ENCODE measurements around the gene TENM4.
A peak's percentile ranks its signal among the peaks of the same experiment; 100 is the strongest.

Gene TENM4

DNA sequence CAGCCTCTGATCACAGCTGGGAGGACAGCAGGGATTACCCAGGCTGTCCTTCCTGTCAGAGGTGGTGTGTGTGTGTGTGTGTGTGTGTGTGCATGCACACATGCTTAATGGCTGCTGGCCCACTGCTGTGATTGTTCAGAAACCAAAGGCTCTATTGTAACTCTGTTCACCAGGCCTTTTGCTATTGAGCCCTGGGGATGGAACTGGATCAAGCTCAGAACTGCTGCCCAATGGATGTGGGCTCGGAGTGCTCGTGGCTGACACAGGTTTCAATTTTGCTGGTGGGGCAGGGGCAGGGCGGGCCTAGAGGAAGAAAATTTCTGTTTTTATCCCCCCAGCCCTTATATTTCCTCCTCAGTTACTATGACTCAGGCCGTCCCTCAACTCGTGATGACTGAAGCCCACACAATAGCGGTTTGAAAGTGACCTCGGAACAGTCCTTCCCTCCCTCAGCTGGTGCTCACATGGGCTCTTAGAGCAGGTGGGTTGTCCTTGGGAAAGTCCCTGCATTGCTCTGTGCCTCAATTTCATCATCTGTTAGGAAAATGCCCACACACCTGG is 359.3 kb downstream of the TENM4 start:
- DNase-seq: peak in 11 of 14 donors; percentile 37 to 80 (median 56)

DNA sequence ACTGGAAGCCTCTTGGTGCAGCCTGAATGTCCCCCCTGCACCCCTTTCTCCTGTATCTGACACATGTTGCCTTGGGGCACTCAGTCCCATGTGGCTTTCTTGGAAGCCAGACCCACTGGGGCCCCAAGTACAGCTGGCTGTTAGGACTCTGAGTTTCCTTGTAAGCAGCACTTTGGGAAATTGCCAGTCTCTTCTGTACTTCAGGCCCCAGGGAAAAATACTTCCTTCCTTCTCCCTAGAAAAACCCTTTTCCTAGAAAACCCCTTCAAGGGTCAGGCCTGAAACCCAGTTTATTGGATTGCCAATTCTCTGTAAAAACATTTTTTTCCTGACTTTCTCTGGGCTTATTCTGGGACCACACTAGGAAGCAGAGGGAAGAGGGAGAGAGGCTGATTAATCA is 360.3 kb downstream of the TENM4 start:
- DNase-seq: no peak

DNA sequence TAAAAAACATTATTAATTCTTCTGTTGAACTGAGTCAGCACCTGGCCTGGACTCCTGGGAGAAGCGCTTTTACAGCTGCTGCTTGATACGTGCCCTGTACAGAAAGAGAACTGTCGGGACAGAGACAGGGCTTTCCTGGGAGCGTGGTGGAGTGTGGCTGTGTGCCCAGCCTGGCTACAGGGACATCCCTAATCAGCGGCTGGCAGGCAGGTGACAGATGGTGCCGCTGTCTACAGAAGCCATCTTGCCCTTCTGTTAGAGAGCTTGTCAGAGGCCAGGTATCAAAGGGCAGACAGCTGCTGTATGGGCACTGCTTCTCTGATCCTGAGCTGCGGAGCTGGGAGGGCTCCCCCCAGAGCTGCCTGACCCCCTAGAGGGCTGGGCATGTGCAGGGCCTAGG is 361.8 kb downstream of the TENM4 start:
- peak in 1 of 14 donors; percentile 61 for DNase-seq

DNA sequence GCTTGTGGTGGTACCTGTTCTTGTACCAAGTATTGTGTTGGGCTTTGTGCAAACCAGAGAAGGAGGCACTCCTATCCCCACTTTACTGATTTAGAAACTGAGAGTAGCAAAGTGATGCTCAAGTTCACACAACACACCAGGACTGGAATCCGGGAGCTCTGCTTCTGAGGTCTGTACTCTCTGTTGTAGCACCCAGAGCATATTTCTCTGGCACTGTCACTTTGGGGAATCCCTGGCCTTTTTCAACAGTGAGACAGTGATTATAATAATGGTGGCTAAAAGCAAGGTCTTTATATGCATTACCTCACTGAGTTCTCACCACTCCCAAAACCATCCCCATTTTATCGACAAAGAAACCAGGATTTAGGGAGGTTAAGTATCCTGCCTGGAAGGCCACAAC is 362.4 kb downstream of the TENM4 start:
- DNase-seq: no peak

DNA sequence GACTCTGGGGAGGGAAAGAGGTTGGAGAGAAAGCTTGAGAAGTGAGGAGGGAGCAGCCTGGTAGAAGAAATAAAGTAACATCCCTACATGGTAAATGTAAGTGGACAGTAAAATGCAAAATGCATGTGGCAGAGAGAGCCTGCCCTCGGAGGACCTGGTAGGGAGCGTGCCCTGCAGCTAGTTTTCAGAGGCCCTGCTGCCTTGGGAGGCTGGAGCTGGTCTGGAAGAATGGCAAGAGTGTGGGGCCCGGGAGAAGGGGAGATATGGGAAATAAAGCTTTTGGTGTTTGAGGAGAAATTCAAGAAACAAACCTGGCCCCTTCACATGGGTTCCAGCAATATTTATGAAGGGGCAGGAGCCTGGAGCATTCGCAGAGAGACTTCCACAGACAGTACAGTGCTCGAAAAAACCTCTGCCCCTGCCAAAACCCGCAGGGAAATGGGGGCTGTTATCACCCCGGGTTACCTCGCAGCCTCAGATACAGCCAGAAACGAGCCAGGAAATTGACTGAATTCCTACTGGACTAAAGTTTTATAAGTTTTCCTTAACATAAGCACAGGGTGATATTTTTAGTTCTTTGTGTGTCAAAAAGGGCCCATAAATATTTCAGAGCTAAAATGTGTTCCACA is 363.0 kb downstream of the TENM4 start:
- no peak for DNase-seq

DNA sequence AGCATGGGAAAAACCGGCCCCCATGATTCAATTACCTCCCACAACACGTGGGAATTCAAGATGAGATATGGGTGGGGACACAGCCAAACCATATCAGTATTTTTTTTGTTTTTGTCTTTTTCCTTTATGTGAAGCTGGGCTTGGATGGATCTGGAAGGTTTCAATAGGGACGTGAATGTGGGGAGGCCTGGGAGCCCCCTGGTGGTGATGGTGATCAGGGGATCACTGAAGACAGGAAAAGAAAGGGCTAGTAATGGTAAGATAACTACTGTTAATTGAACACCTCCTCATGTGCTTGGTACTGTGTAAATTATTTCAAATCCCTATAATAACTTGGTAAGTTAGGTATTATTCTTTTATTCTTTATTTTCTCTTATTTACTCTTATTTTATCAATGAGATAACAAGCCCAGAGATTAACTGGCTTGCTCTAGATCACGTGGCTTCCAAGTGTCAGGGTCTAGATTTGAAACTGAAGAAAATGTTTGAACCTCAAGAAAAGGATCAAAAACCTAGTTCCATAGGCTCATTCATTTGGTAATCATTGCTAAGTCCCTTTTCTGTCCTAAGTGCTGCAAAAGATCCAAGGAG is 364.2 kb downstream of the TENM4 start:
- DNase-seq: no peak

DNA sequence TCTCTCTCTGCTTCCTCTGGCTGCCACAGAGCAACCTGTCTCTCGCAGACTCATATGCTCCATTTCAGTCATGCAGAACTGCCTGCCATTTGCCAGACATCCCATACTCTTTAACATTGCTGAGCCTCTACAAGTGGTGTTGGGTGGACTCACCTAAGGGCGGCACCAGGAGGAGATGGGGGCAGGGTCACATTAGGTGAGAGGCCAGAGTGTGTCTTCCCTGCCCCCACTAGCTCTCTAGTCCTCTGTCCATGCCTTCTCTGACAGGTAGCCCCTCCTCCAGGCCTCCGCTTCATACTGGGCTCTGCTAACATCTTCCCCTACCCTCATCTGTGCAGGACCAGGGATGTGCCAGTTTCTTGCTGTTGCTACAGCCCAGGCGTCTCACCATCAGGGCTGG is 366.3 kb downstream of the TENM4 start:
- no peak for DNase-seq

DNA sequence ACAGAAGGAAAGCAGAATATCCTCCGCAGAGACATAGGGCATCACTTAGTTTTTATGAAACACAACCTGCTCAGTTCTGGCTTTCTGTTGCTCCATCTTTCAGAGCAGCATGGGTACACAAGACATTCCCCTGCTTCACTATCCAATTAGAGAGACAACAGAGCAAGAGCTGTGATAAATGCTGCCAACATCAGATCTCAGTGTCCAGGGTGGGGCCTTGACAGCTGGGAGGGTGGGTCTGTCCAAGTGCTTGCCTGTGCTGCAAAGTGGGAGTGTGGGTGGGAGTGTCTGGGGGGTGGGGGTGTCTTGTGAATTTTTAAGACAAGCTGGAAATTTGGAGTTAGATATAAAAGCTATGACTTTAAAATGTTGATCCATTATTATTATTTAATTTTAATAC is 369.6 kb downstream of the TENM4 start:
- no peak for DNase-seq

DNA sequence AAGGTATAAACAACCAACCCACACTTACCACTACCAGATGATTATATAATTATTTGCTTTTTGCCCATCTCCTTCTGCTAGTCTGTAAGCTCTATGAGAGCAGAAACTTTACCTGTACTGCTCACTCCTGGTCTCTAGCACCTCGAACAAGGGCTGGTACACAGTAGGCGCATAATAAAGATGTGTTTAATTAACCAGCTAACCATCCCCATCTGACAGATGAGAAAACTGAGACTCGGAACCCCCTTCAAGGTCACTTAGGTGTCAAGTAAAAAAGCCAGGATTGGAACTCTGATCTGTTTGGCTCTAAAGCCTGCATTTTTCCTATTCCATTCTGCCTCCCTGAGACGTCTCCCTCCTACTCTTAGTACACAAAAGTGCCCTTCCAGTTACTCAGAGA is 370.3 kb downstream of the TENM4 start:
- no peak for DNase-seq

DNA sequence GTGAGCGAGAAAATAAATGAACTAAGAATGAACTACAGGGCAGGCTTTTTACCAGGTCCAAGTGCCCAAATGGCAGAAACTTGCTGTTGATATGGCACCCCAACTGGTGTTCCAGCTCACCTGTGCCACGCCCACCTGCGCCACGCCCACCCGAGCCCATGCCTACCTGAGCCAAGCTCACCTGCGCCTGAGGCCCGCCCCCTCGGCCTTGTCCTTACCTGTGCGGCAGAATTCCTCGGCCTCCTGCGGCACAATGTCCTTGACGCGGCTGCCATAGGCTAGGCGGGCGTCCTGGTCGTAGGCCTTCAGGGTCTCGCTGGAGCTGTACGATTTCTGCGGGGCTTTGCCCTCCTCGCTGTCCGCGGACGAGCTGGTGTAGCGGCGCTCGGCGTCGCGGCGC is 371.3 kb downstream of the TENM4 start:
- DNase-seq: no peak

DNA sequence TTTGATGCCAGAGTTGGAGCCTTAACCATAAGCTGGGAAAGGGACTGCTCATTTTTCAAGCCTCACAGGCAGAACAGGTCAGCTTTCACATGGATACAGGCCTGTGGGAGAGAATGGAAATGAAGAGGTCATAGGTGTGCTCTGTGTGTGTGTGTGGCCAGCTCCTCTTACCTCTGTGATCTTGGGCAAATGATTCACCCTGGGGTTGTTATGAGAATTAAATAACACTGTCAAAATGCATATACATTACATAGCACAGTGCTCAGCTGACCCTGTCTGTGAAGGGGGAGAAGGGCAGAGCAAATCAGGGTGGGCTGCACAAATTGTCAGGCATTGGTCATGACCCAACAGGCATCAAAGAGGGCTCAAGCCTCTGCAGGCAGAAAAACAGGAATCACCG is 372.5 kb downstream of the TENM4 start:
- no peak for DNase-seq

DNA sequence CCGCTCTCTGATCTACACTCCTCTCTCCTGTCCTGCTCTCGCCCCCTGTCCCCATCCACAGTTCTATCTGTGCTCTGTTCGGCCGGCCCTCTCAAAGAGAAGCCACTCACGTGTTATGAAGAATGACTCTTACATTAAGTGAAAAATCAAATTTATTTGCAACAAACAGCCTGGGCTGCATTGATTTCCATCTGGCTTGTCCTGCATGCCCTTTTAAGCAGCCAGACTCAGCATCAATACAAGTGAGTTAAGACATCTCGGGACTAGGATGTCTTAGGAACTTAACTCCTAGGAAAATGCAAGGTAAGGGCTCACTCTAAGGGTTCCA is 373.5 kb downstream of the TENM4 start:
- DNase-seq: no peak

DNA sequence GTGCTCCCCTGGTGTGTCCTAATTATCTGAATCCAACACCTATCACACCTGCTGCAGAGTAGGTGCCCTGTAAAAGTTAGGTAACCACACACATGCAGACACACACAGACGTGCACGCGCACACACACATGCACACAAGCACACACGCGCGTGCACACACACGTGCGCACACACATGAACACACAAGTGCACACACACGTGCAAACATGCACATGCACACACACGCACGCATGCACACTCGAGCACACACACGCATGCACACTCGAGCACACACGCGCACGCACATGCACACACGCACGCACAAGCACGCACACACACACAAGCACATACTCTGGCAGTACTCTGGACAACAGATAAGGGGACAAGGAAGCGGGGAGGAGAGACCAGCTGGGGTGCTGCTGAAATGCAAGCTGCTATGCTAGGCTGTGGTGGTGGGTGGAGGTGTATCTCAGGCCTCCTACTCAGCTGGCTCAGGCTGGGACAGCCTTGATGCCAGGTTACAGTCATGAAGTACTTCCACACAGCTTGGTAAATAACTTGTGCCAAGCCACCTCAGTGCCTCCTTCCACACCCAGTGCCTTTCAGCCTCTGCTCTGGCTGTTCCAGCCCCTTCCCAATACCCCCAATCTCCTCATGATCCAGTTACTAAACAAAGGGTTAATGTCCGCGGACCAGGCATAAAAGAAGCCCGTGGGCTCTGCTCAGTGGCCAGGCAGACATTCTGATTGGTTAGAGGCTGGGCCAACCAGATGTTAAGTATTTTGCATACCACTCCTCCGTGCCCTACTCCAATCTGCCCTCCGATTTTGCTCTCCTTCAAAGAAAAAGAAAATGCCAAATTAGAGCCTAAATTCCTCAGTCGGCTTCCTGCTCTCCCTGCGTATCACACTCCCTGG is 374.1 kb downstream of the TENM4 start:
- no peak for DNase-seq

DNA sequence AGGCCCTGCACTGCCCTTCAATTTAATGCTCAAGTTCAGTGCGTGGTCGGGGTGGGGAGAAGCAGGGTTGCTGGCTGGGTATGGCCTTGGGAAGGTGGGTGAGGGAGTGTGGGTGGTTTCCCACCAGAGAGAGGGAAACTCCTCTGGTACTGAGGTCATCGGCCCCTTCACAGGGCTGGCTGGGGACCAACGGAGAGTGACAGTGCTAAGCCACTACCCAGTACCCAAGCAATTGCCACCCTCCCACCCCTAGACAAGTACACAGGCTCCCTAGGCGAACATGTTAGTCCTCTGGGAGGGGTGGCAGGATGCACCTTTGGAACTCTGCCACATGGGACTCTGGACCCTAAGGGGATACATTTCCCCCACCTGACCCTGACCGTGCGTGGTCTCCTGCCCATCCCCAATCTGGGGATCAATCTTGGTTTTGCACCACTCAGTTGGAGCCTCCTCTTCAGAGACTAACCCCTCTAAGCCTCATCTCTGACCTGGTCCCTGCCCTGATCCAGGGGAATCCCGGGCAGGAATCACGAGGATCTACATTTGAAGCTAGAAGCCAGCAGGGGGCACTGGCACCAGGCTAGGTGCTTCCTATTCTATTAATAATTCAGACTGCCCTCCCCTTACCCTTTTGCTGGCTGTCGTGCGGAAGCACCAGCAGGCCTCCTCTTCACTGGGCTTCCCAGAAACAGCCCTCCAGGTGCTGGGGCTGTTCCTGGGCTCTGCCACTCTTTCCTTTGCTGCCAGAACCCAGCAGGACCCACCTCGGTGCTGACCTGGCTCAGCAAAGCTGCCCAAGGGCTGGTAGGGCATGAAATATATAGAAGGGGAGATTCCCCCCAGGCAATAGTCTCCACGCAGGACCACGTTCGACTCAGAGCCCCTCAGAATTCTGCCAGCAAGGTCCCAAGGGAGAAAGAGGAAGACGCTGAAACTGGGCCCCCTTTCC is 377.7 kb downstream of the TENM4 start:
- peak in 1 of 14 donors; percentile 22 for DNase-seq

DNA sequence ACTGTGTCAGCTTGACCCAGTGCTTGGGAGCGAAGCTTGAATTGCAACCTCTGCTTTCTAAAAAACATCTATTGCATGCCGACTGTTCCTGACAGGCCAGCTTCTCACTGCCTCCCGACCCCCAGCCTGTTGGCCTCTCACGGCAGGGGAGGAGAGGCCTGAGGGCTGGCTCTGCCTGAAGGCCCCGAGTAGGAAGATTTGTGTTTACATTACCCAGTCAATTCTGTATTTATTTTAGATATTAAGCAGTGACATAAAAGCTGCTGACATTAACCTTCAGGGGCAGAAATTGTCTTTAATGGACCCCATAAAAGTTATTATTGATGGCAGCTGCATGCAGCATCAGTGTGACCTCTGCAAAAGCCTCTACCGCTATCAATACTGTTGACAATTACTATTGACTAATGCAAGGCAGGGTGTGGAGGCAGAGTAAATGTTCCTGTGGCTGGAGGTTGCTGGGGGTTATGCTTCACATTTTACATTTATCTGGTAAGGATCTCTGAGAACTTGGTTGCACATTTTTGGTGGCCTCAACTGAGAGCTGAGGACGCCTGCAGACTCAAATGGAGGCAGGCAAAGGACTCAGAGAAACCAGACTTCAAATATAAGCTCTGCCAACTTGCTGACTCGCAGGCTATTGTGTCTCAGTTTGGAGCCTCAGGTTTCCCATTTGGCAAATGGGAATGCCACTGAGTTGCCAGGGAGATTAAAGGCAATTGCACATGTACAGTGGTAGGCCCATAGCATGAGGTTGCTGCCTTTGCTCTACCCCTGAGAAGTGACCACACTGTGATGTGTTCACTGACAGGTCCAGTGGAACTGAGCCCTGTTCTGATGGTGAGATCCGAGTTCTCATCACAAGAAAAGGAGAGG is 380.5 kb downstream of the TENM4 start:
- no peak for DNase-seq

DNA sequence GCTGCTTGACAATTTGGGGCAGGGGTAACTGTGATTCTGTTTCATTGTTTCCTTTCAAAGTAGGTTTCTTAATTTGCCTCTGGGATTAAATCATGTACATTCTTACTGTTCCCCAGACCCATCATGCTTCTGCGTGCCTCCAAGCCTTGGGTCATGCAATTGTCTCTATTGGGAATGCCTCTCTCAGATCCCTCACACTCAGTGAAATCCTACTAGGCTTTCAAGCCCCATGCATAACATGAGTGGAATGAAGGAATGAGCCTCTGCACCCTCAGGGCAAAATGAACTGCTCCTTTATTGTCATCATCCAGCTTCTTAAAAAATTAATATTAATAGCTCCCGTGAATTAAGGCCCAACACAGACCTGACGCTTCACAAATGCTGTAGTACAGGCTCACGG is 381.7 kb downstream of the TENM4 start:
- DNase-seq: no peak

DNA sequence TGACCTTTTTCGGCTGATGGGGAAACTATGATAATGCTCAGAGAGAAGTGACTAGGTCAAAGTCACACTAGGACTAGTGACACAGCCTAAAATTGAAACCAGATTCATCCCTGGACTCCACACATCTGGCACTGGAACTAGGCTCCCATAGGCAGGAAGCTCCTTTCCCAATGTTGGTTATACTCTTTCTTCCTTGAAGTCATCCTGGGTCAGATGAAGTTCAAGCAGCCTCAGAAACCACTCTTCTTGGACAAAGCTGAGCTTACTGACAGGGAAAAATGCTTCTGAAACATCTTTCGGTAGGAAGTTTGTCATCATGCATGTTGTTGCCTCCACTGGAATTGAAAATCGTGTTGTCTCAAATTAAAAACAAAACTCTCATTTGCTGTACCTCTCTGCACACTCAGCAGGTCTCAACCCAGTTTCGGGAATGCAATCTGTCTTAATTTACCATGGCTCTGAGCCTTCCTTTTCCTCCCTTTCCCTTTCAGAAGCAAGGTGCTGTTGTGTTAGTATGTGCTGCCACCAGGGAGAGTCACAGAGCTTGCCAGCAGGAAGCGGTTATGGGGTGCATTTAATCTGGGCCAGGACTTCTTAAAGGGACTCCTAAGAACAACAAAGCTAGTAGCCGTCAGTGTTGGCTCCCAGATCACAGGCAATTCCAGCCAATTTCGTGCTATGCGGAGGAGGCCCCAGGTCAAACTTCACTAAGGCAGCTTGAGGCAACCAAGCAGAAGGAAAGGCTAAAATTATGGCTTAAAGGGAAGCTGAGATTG is 384.8 kb downstream of the TENM4 start:
- DNase-seq: peak in 1 of 14 donors; percentile 11

DNA sequence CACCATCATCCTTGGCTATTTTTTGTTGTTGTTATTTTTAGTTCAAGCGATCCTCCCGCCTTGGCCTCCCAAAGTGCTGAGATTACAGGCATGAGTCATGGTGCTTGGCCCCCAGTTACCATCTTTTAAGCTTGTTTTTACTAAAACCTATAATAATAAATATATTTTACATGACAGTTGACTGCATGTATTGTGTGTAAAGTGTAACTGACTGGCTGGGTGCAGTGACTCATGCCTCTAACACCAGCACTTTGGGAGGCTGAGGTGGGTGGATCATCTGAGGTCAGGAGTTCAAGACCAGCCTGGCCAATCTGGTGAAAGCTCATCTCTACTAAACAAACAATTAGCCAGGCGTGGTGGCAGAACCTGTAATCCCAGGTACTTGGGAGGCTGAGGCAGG is 386.2 kb downstream of the TENM4 start:
- no peak for DNase-seq

DNA sequence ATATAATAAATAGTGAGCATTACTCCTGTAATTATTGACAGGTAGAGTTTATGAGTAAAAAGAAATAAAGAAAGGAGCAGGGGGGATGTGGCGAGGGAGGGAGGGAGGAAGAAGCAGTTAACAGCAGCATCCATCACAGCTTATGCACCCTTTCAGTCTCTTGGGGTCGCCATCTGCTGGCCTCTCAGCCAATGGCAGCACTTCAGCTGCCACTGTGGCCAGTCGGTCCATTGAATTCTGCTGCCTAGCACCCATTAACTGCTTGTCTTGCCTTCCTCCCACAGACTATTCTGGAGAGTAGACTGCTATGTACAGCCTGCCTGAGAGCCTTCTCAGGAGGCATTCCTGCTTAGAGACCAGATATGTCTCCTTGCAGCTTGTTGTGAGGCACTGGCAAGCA is 388.3 kb downstream of the TENM4 start:
- peak in 3 of 14 donors; percentile 14 to 37 (median 16) for DNase-seq

DNA sequence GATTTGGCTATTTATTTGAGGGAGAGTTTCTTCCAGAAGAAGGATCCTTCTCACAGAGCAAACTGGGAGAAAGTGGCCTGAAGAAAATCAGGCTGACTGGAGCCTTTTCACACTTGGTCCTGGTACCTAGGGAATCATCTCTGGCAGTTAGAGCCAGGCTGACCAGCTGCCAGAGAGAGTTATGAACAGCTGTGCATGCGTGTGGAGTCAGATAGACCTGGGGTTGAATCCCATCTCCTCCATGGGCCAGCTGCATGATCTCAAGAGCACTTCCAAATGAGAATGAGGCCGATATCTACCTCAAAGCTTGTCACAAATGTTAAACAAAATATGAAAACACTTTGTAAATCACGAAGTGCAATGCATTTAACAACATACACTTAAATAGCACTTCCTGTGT is 390.0 kb downstream of the TENM4 start:
- DNase-seq: no peak
